Measurements from ENCODE around the gene BNC2.

Gene BNC2

DNA sequence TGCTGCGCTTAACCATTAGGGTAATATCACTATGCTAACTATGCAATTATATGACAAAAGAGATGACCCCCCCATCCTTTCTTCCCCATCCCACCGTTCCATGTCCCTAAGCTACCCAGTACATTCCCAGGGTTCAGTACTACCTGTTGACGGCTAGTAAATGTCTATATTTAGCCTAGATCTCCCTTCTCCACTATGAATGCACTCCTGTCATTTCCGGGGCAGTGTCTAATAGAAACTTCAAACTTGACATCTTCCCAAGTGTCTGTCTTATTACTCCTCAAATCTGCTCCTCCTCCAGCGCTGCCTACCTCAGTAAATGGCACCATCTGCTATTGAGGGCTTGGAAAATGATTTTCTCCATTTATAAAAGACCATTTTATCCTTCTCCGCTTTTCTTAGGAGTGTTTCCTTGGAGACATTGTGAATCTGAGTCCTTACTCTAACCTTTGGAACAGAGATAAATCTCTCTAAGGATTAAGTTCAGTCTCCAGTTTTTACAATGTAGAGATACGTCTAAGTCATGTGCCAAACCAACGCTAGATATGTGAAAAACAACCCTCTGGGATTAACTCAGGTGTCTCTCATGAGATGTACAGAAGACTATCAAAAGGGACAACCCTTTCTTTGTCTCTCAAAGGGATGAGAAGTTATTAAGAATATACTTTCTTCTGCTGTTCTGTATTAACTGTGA is 114.9 kb downstream of the BNC2 start:
- DNase-seq (ENCODE audit: low spot score), result no peak

DNA sequence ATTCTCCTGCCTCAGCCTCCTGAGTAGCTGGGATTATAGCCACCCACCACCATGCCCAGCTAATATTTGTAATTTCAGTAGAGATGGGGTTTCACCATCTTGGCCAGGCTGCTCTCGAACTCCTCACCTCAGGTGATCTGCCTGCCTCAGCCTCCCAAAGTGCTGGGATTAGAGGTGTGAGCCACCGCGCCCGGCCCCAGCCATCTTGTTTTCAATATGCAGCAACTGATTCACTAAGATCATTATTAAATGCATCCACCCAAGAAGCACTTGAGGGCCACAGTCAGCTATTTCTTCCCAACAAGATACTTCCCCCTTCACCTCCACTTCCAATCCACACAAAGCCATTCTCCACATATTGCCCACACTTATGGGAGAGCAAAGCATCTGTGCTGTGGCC is 115.8 kb downstream of the BNC2 start:
- DNase-seq (ENCODE audit: low spot score), result no peak

DNA sequence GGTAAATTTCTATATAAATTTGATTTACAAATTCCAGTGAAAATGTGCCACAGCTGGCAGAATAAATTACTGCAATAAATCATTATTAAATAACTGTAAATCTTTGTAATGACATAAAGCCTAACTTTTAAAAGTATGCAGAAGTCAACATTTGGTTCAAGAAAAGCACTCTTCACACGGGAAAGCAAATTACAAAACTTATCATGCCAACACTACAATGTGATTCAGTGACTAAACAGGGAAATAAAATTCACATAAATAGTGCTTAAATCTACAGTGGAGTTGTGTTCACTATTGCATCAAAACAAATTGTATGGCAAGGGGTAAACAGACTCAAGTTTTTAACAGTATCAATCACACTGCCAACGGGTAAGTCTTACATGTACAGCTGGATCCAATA is 117.2 kb downstream of the BNC2 start:
- DNase-seq (ENCODE audit: low spot score), result no peak

DNA sequence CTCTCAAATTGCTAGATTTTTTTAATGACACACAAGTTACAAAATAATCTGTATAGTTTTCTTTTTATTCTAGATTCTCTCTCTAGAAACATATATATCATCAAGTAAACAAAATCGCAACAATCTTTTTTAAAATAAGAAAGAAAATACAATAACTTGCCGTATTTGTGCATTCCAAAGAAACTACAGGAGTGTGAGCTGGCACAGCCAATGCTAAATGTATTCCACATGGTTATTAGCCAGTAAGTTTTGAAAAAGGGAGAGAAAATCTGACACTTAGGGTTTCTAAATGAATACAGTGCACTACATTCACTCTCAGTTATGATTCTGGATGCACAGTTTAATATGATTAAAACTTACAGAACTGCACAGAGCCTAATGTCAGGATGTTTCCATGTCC is 117.9 kb downstream of the BNC2 start:
- no peak for DNase-seq (ENCODE audit: low spot score)

DNA sequence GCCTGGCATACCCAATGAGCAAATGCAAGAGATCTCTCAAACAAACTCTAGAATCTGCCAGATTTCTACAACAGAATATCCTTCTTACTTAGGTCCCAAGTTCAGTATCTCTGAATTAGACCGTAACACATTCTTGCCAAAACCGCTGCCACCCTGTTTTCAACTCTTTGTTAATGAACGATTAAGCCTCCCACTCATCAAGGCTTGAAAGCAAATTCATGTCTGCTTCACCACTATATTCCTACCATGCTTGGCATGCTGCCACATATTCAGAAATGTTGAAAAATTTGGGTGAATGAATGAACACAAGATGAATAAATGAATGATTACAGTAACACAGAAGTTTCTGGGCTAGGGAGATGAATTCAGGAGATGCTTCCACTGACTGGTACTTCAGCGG is 119.9 kb downstream of the BNC2 start:
- DNase-seq (ENCODE audit: low spot score), result no peak

DNA sequence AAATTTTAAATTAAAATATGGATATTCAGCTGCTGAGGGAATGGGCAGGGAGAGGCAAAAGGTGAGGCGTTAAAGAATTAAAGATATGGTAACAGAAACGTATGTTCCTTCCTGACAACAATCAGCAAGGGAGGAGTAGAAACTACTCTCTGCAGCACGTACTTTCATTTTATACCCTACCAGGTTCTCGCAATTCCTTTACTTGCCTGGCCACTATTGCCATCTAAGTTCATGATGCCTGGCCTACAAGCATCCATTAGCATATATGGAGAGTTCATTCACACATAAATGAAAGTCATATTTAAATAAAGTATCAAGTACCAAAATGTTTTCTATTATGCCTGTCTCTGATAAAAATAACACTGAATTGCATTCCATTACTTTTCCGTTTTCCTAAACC is 125.1 kb downstream of the BNC2 start:
- no peak for DNase-seq (ENCODE audit: low spot score)

DNA sequence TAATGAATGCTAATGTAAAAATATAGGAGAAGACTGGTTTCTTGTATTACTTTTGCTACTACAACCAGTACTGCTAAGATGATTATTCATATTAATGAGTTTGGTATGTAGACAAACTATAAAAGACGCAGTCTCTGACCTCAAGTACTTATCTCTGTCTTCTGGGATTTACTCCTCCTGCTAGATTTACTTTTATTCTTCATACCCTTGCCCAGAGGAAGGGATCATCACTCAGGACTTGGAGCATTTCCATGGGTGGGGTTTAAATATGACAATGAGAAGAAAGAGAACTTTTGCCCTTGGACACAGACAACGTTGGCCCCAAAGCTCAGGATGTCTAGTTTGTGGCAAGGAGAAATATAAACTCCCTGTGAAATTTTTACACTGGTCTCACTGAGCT is 126.1 kb downstream of the BNC2 start:
- no peak for DNase-seq (ENCODE audit: low spot score)

DNA sequence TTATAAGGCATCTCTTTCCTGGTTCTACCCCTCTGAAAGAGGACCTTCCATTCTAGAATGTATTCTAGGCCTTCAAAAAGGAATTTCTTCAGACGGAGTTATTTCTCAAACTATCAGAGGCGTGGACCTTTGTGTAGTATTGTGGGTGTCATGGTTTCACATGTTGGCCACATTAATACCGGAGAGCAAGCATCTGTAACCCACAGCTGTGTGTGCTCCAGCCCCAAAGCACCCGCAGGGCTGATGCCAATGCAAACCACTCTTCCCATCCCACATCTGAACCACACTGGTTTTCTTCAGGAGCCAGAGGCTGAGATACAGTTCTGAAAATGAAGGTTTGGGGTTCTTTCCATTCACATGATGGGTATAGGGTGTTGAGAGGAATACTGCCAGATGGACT is 127.1 kb downstream of the BNC2 start:
- DNase-seq (ENCODE audit: low spot score), result no peak

DNA sequence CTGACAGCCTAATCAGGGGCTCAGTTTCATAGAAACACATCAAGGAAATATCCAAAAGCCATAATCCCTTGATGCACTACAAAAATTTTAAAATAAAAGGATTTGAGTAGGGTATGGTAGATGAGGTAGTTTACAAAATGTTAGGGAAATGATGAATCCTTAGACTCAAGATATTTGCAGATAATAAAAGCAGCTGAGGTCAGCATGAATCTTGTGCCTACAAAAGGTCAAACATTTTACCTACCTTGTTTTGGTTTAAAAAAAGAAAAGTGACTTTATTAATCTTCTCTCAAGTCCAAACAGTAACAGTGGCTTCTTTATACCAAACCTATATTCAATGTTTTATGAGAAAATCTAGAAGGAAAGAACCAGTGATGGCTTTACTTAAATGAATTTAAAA is 135.5 kb downstream of the BNC2 start:
- DNase-seq (ENCODE audit: low spot score), result no peak

DNA sequence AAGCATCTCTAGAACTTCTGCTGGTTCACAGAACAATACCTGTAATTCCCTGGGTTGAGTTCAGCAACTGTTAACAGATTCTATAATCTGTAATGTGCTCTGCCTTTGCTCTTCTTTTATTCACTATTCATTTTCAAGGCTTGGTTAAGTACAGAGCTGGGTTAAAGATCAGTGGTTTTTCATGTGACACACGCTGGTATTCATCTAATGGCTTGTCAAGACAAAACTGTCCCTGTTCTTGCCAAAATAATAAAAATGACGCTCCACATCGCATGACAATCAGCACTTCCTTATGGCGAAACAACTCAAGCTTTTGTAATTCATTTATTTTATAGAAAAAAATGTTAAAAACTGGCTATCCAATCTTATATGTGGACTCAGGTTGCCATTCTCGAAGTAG is 137.9 kb downstream of the BNC2 start:
- no peak for DNase-seq (ENCODE audit: low spot score)

DNA sequence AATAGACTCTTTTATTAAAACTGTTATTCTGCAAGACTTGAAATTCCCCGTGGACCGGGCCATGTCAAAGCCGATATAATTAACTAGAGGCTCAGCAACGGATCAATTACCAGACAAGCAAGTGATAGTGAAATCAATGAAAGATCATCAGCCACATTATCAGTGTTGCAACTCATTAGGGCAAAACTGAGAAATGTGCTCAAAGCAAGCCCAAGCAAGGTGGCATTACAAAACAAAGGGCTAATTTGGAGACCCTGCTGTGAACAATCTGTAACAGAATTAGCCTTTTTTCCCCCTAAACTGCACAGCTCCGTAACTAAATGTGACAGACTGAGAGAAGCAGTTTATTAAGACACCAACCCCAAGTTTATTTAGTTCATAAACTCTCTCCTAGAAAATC is 140.3 kb downstream of the BNC2 start:
- no peak for DNase-seq (ENCODE audit: low spot score)

DNA sequence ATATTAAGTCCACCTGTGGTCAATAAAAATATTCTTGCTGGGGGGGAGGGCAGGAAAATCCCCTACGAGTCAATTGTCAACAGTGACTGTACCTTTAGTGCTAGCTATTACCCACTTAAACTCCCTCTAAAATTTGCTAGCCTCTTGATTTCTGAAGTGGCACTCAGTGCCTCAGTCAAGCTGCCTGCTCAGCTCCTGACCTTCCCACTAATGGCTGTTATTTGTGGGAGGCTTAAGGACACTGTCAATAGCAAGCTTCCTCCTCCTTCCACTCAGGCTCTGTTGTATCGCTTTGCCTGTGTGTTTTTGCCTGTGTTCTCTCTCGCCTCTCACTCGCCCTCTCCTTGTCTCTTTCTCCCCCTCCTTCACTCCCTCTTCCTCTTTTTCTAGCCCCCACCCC is 140.8 kb downstream of the BNC2 start:
- DNase-seq (ENCODE audit: low spot score), result no peak

DNA sequence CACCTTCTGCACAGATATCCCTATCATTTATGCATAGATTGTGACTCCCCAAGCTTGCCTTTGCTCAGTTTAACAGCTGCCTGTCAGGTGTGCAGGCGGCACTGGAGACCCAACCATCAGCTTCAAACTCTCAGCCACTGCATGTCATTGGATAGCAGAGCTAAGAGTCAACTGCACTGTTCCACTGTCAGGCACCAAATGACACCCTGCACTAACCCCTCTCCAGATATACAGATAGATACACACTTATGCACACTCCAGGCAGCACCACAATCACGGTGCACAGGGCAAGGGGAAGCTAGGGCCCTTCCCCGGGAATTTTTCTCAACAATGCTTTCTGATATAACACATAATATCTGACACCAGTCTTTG is 142.3 kb downstream of the BNC2 start:
- no peak for DNase-seq (ENCODE audit: low spot score)

DNA sequence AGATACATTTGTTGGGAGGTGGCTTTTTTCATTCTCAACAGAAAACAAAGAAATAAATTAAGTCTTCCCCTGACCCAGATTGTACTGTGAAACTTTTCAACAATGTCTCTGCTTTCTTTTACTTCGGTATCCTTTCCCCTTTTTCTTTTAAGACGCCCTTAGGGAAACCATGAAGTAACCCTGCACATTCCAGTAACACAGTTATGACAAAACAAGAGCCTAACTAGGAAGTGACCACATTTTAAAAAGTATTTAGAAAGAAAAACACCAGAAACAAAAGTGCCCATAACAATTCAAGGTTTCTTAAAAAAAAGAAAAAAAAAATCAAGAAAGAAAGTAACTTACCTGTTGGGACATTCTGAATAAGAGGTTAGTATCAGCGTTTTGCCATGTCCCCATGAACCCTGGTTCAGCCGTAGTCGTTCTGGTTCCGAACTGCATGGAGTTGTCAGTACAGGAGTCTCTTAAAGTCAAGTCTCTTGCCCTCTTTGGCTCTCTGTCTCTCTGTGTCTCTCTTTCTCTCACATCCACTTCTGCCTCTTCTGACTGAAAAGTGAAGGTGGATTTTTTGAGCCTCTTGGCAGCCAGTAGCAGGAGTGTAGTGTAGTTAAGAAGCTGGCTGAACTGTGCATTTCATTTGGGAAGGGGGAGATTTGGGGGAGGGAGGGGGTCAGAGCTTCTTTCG is 142.9 kb downstream of the BNC2 start:
- DNase-seq (ENCODE audit: low spot score), result no peak

DNA sequence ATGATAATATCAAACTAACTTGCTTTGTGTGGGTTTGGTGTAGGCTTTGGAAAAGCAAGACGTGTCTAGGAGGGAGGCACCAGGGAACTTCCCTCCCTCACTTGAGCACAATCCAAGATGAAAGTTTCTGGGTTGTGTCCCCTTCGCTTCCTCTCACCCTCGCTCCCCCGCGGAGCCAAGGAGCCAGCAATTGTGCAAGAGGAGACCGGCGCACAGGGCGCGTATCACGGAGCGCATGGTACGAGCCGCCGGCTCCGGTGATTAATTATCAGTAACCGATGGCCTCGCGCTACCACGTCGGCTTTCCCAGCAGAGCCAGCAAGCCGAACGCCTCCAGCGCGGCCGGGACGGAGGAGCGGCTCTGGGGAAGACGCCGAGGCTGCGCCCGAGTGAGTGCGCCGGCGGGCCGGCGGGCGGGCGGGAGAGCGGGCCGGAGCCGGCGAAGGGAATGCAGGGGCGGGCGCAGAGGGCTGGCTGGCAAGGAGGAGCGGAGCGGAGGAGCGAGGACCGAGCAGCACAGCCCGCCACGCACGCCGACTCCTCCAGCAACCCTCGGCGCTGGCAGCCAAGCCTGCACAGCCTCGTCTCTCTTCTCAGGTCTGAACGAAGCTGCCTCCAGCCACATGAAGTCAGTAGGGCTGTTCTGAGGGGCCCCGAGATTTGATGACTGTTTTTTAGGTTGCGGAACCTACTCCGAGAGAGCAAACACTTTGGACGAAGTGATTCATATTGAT is 143.6 kb downstream of the BNC2 start:
- DNase-seq (ENCODE audit: low spot score), result no peak

DNA sequence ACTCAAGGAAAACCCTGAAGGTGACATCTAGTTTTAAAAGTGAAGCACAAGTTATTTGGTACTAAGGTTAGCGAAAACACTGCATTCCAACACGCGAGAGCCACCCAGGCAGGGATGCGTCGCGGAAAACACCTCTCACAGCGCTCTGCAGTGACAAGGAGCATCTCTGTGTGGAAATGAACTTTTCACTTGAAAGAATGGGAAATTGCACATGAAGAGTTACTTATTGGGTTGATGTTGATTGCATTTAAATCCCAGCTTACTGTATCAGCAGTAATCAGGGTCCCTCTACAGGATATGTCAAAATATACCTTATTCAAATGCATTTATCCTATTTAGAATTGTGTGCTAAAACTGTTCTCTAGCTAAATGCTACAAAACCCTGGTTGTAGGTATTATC is 144.4 kb downstream of the BNC2 start:
- DNase-seq (ENCODE audit: low spot score), result no peak

DNA sequence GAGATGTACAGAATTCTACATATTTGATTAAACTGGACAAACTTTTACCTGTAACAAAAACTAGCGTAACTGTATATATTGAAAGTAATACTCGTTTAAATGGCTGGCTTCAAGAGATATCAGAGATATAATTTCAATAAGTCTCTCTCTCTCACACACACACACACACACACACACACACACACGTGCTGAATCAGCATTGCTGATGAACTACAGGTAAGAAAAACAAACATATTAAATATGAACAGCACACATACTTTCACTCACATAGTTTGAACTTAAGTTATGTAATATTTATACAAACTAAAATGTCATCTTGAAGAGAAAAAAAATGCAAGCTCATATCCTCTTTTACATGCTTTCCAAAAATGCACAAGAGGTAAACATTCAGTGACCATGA is 145.4 kb downstream of the BNC2 start:
- DNase-seq (ENCODE audit: low spot score), result no peak

DNA sequence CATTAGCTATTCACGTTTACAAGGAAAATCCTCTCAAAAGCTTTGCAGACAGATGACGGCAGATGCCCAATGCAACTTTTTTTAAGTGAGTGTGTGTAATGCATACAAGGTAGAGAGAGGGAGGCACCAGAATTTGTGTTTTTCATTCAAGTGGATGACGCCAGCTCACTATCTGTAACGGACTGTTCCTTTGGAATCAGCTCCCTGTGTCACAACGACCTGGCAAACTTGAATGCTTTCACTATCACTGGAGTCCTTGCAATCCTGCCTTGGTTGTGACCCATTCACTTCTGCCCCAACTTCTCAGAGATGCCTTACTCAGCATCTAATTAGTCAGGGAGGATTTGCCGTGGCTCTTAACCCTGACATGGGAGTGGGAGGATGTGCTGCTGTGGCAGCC is 148.5 kb downstream of the BNC2 start:
- DNase-seq (ENCODE audit: low spot score), result no peak

DNA sequence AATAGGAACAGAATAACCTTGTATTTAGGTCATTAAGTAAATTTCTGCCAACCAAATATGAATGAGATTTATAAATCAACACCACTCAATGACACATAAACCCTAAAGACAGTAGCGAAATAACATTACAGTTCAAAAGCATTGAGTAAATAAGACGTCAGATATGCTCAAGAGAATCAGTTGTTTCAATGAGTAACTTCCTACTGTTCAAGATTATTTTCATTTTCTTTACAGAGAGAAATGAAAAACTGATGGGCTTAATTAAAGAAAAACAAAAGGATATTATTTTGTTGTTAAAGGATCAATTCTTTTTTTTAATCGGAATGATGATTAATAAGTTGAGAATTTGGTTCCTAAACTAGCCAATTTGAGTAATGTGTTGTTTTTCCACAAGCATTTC is 150.1 kb downstream of the BNC2 start:
- no peak for DNase-seq (ENCODE audit: low spot score)

DNA sequence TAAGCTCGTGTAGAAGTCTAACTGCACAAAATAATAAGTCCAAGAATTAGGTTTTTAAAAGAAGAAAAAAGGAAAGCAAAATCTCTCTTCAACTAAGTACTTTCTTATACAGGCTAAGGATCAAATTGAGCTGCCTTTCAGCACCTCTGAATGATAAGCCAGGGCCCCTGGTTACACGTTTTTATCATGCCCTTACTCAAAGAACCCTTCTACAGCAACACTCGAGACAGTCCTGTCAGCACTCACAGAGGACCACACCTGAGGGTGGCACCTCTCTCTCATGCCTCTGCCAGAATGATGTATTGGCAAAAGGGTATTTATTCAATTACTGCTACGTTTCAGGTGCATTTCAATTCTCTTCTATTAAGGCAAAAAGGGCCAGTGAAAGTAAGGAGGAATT is 150.5 kb downstream of the BNC2 start:
- DNase-seq (ENCODE audit: low spot score), result no peak

DNA sequence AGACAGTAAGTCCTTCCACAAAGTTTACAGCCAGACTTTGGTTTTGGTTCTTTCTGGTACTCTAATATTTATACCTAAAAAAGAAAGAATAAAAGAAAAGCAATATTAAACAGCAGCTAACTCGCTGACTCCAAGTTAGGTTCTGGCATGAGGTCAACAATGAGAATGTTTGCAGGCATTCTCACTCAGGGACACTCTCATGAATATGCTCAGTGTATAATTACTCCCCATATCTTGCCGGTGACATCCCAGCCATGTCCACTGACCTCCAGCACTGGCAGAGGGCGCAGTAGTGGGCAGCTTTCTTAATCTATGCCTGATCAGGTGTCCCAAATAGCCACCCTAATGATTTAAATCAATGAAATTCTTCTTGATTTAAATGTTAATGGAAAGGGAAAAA is 151.5 kb downstream of the BNC2 start:
- DNase-seq (ENCODE audit: low spot score), result no peak

DNA sequence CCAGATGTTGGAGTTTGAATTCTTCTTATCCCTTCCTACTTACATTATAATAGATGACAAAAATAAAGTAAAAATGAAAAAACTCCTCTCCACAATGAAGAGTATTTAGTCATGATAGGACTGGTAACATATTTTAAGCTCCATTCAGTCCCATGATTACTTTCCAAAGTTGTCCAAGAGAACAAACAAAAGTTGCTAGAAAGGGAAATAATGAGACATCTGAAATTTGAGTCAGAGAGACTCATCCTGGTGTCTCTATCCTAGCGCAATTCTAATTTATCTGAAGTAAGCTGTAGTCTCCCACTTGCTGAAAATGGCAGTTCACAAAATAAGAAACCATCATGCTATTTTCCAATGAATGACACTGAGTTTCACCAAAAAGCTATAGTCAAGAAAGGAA is 152.2 kb downstream of the BNC2 start:
- no peak for DNase-seq (ENCODE audit: low spot score)

DNA sequence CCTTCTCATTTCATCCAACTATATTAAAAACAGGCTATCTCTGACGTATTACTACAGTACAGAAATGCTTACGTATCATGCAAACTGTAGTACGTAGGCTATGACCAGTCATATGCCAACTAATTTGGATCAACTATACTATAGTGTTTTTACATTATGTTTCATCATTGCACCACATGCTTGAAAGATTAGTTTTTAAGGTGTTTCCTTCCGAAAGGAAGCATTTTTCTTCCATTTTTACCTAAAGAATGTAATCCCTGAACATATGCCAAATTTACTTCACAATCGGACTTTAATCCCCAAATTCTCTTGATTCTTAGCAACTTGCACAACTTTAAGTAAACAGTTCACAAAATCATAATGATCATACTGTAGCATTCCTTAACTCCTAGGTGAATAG is 153.9 kb downstream of the BNC2 start:
- no peak for DNase-seq (ENCODE audit: low spot score)

DNA sequence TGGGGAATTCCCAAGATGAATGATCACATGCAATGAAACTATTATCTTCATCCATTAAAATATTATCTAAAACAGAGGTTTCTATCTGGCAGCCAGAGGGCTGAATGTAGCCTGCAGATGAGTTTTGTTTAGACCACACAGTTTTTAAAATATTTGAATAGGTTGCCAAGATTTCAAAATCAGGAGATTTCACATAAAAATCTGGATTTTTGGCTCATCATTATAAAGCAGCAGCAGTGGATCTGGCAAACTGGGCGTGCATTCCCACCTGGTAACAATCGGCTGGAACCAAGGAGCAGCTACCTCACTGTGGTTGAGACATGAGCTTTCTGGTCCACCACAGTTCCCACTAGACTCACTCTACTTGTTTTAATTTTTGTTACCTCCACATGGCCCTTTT is 155.1 kb downstream of the BNC2 start:
- no peak for DNase-seq (ENCODE audit: low spot score)

Data from LoVo (cell line).